Colonic mucosa (tissue), 4 donors: ENCODE measurements around the gene MANEAL. TPM values are rescaled to one million over a fixed set of nuclear protein-coding genes. Genes with fewer than 3 reads are reported as not detected.

Experiments
- DNase-seq: peaks from one replicate; pipeline ENCODE4 v3.0.0-alpha.2; 2020
- H3K27ac ChIP-seq: fragments of 200-600 bp; one replicate; pipeline ENCODE4 v1.8.0; 2021
- H3K27me3 ChIP-seq: fragments of 200-600 bp; one replicate; pipeline ENCODE4 v1.8.0; 2021
- H3K36me3 ChIP-seq: fragments of 200-600 bp; one replicate; pipeline ENCODE4 v1.8.0; 2021
- H3K4me1 ChIP-seq: fragments of 200-600 bp; one replicate; pipeline ENCODE4 v1.8.0; 2021; ENCODE audit warnings: mild to moderate bottlenecking
- H3K4me3 ChIP-seq: fragments of 200-600 bp; one replicate; pipeline ENCODE4 v1.8.0; 2021
- H3K9ac ChIP-seq, 2 donors: one replicate each; pipeline ENCODE4 v1.7.0; 2013; ENCODE audit warnings: control low read depth in 2 of 2, low read depth in 2 of 2, low read length in 2 of 2
- H3K9me3 ChIP-seq: fragments of 200-600 bp; one replicate; pipeline ENCODE4 v1.8.0; 2021
- CTCF ChIP-seq: fragments of 200-600 bp; IDR thresholded peaks from one replicate; pipeline ENCODE4 v1.8.0; 2022; ENCODE audit warnings: antibody characterized with exemption, mild to moderate bottlenecking
- intact Hi-C: fragments of 100-400 bp; cut with DNase I; formaldehyde crosslinking; loops from one replicate; pipeline ENCODE4 v1.14.1; 2022
- total RNA-seq, 2 donors: library from RNA; stranded (reverse); fragmentation: NEBNext Ultra II Directional in 1 of 2; extraction: Animal tissue kit (Norgen Biotek cat#: 25700) in 1 of 2; gene quantifications; one replicate each; pipeline ENCODE4 v1.2.1, GENCODE V29; 2021
- donor health status: healthy.
- donor health status: DM: no; HTN: no; CAD: no.
- donor health status: DM: no; HTN: no; CAD: no.

MANEAL gene
- total RNA-seq, 2 donors from 2014 or later, result 6.6 to 18.2 TPM

DNA sequence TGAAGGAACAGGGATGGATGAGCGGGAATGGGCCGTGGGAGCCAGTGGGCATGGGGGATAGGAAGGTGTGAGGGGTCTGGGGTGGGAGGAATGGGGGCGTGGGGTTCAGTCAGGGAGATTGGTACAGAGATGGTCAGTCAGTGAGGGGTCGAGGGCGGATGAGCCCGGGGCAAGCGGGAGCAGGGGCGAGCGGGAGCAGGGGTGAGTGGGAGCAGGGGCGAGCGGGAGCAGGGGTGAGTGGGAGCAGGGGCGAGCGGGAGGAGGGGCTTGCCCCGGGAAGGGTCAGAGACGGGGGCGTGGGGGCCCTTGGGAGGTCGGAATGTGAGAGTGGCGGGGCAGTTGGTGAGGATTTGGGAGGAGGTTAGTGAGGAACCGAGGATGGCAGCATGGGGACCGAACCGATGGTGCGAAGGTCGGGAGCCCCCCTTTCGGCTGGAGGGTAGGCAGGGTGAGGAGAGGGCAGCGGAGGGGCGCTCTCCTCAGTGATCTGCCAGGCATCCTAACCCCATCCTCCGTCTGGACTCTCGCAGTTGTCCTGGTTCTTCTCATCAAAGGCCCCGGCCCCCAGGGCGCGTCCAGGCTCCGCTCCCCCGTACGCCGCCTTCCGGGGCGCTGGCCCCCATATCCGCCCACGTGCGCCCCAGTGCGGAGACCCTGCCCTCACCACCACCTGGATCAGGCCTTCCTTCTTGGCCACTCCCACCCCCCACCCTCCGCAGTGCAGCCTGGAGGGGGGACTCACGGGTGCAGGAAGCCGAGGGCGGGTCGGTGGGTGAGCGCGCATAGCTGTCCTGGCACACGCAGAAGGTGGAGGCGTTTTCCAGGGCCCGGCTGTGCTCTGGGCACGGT lies 40.0 kb upstream of the MANEAL start:
- Histone ChIP-seq H3K27me3 (peaks cover 9% of the 10 kb centered on the region), H3K36me3 (no peaks in the 10 kb centered on the region), H3K4me1 (no peaks in the 10 kb centered on the region), H3K9me3 (no peaks in the 10 kb centered on the region), H3K27ac (no peak overlapping the region), H3K4me3 (no peak overlapping the region), H3K9ac (peak overlapping the region in 1 of 2 donors; percentile 24)
- DNase-seq, result no peak
- no peak for TF ChIP-seq CTCF
- intact Hi-C loops, result no loop called here

- H3K4me1 ChIP-seq, result no peaks in the 10 kb centered on the region
- peaks cover 9% of the 10 kb centered on the region for H3K27me3 ChIP-seq
- no peak for TF ChIP-seq CTCF
These were observed 38.4 kb upstream of the MANEAL start for GRCh38 chr1:37755290-37755689.

GRCh38 chr1:37755951-37756560 lies 37.6 kb upstream of the MANEAL start:
- no peak for TF ChIP-seq CTCF
- Histone ChIP-seq H3K27ac (no peak overlapping the region), H3K4me1 (no peaks in the 10 kb centered on the region), H3K27me3 (peaks cover 9% of the 10 kb centered on the region), H3K36me3 (no peaks in the 10 kb centered on the region), H3K9ac (no peak overlapping the region), H3K9me3 (no peaks in the 10 kb centered on the region), H3K4me3 (no peak overlapping the region)
- DNase-seq, result no peak
- intact Hi-C loops, result no loop called here

More at GRCh38 chr1:37755290-37755689, 38.4 kb upstream of the MANEAL start:
- Histone ChIP-seq H3K9ac (no peak overlapping the region), H3K36me3 (no peaks in the 10 kb centered on the region), H3K27ac (no peak overlapping the region), H3K9me3 (no peaks in the 10 kb centered on the region), H3K4me3 (no peak overlapping the region)
- DNase-seq, result peak; percentile 26
- intact Hi-C loops, result no loop called here

DNA sequence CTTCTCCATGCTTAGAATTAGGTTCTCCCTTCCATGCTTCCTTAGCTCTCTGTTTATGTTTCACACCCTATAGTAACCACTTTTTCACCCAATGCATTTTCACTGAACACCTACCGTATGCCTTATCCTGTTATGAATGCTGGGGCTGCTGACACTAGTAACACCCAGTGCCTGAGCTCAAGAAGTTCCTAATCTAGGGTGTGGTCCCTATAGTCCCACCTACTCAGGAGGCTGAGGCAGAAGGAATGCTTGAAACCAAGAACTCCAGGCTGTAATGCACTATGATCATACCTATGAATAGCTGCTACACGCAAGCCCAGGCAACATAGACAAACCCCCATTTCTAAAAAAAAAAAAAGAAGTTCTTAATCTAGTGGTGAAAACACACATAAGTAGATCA lies 34.2 kb upstream of the MANEAL start:
- Histone ChIP-seq H3K9ac (no peak overlapping the region), H3K27ac (no peak overlapping the region), H3K27me3 (peaks cover 12% of the 10 kb centered on the region), H3K36me3 (no peaks in the 10 kb centered on the region), H3K9me3 (no peaks in the 10 kb centered on the region), H3K4me3 (no peak overlapping the region), H3K4me1 (no peaks in the 10 kb centered on the region)
- intact Hi-C loops, result no loop called here
- no peak for TF ChIP-seq CTCF
- no peak for DNase-seq

DNA sequence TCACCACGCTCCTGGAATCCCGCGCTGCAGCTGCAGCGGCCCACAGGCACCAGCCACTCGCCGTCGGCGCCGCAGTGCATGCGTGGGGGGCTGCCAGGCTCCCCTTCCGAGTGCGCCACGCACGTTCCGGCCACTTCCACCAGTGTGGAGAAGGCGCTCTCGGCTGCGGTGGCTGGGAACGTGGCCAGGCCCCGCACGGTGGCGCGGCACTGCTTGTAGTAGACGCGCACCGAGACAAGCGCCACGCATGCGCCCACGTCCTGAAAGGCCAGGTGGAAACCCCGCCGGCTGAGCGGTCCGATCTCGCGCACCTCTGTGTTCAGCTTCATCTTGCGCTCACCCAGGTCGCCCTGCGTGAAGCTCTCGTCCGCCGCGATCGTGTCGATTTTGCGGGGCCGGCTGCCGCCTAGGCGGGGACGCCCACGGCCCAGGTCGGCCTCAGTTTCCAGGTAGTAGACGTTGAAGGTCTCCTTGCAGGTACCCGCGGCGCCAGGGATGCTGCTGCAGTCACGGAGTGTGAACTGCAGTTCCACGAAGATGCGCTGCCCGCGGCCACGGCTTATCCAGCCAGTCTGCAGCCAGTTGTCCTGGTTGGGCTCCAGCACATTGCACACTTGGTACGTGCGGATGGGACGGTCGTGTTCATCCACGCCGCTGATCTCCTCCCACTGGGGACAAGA lies 32.1 kb upstream of the MANEAL start:
- intact Hi-C loops, result no loop called here
- Histone ChIP-seq H3K9me3 (no peaks in the 10 kb centered on the region), H3K4me3 (no peak overlapping the region), H3K4me1 (peaks cover 4% of the 10 kb centered on the region), H3K9ac (no peak overlapping the region), H3K27ac (no peak overlapping the region), H3K27me3 (peaks cover 30% of the 10 kb centered on the region), H3K36me3 (no peaks in the 10 kb centered on the region)
- no peak for TF ChIP-seq CTCF
- no peak for DNase-seq
